SU-DHL-6 (cell line): ENCODE results near the gene MYO1G.

ENCODE experiments used
- H2AFZ ChIP-seq: fragments of 200-600 bp; sonication (generic); 2 replicates; pipeline ENCODE4 v1.6.1; 2014; ENCODE audit warnings: low read depth, mild to moderate bottlenecking, moderate library complexity, mixed read lengths, antibody characterized with exemption, low read length; ENCODE audit not compliant: severe bottlenecking
- H3F3A ChIP-seq: fragments of 200-600 bp; shearing (Covaris generic); 2 replicates; pipeline ENCODE4 v1.6.0; 2016; ENCODE audit warnings: antibody characterized with exemption, mild to moderate bottlenecking; ENCODE audit not compliant: insufficient read depth
- H3K27ac ChIP-seq: fragments of 200-600 bp; sonication (generic); 2 replicates; pipeline ENCODE4 v1.5.1; 2016; ENCODE audit warnings: low read depth, mild to moderate bottlenecking, low read length, moderate library complexity, mixed read lengths
- H3K27me3 ChIP-seq: fragments of 200-600 bp; sonication (generic), shearing (Covaris generic); 2 replicates; pipeline ENCODE4 v1.6.0; 2014; ENCODE audit warnings: mild to moderate bottlenecking, low read length
- H3K36me3 ChIP-seq: fragments of 200-600 bp; sonication (generic); 2 replicates; pipeline ENCODE4 v1.6.1; 2014; ENCODE audit warnings: mild to moderate bottlenecking, low read length, mixed read lengths
- H3K4me2 ChIP-seq: fragments of 300-600, 200-600 bp; shearing (Covaris generic), sonication (generic); 2 replicates; pipeline ENCODE4 v1.6.0; 2014; ENCODE audit warnings: low read length, low read depth, mild to moderate bottlenecking; ENCODE audit not compliant: poor library complexity, severe bottlenecking
- H3K4me3 ChIP-seq: fragments of 200-600 bp; sonication (generic); 2 replicates; pipeline ENCODE4 v1.5.1; 2014; ENCODE audit warnings: antibody characterized with exemption, low read length, mild to moderate bottlenecking, mixed read lengths; ENCODE audit not compliant: insufficient read depth, poor library complexity, severe bottlenecking
- H3K79me2 ChIP-seq: fragments of 200-600 bp; sonication (generic); 2 replicates; pipeline ENCODE4 v1.6.1; 2014; ENCODE audit warnings: mild to moderate bottlenecking, low read length, moderate library complexity; ENCODE audit not compliant: insufficient read depth
- H3K9ac ChIP-seq: fragments of 200-600 bp; sonication (generic); 2 replicates; pipeline ENCODE4 v1.7.0; 2014; ENCODE audit warnings: mild to moderate bottlenecking, low read length
- H3K9me2 ChIP-seq: fragments of 200-600 bp; sonication (generic); replicated peaks from 2 replicates; pipeline ENCODE4 v1.6.1; 2014; ENCODE audit warnings: low read length; ENCODE audit not compliant: insufficient read depth
- H3K9me3 ChIP-seq: fragments of 200-600 bp; sonication (generic); 2 replicates; pipeline ENCODE4 v1.6.1; 2014; ENCODE audit warnings: low read length, mixed read lengths; ENCODE audit not compliant: insufficient read depth
- H4K20me1 ChIP-seq: fragments of 200-600 bp; sonication (generic); 2 replicates; pipeline ENCODE4 v1.6.1; 2014; ENCODE audit warnings: low read depth, mild to moderate bottlenecking, antibody characterized with exemption, low read length, moderate library complexity, mixed read lengths
- CTCF ChIP-seq: fragments of 200-600 bp; sonication (generic); IDR thresholded peaks from one replicate; pipeline ENCODE4 v1.5.1; 2017; ENCODE audit warnings: antibody characterized with exemption, mild to moderate bottlenecking, low read length, moderate library complexity; ENCODE audit not compliant: insufficient read depth, poor library complexity, severe bottlenecking
- EZH2phosphoT487 ChIP-seq: fragments of 200-600 bp; sonication (generic), shearing (Covaris generic); conservative IDR thresholded peaks from 2 replicates; pipeline ENCODE4 v1.6.1; 2018; ENCODE audit warnings: mild to moderate bottlenecking, antibody characterized with exemption, low read length, moderate library complexity, mixed read lengths

Gene MYO1G

GRCh38 chr7:45007106-45007505 is 28.3 kb upstream of the MYO1G start:
- TF ChIP-seq CTCF (no peak), EZH2phosphoT487 (no peak)
- peak overlapping the region; percentile 47 for H3K4me2 ChIP-seq
- peak overlapping the region; percentile 23 for H3K9ac ChIP-seq
- H3K36me3 ChIP-seq: peaks cover 17% of the 10 kb centered on the region
- peak overlapping the region; percentile 80 for H3K27ac ChIP-seq
- no peaks in the 10 kb centered on the region for H3K9me2 ChIP-seq
- no peaks in the 10 kb centered on the region for H3K27me3 ChIP-seq
- no peak overlapping the region for H3K4me3 ChIP-seq
- peaks cover 26% of the 10 kb centered on the region; the same call in 1 of the 2 replicates for H4K20me1 ChIP-seq
- no peaks in the 10 kb centered on the region for H3K9me3 ChIP-seq
- peaks cover 98% of the 10 kb centered on the region for H3K79me2 ChIP-seq
- peaks cover 57% of the 10 kb centered on the region for H3F3A ChIP-seq
- H2AFZ ChIP-seq: no peak overlapping the region

GRCh38 chr7:45003789-45004188 is 25.0 kb upstream of the MYO1G start:
- H3K4me3 ChIP-seq: peak overlapping the region; percentile 14
- H3F3A ChIP-seq: peaks cover 67% of the 10 kb centered on the region
- no peak overlapping the region for H2AFZ ChIP-seq
- H3K27ac ChIP-seq: peak overlapping the region; percentile 96
- H3K9ac ChIP-seq: peak overlapping the region; percentile 26
- H4K20me1 ChIP-seq: peaks cover 18% of the 10 kb centered on the region; the same call in 1 of the 2 replicates
- H3K36me3 ChIP-seq: peaks cover 13% of the 10 kb centered on the region; the same call in 1 of the 2 replicates
- H3K27me3 ChIP-seq: no peaks in the 10 kb centered on the region
- H3K79me2 ChIP-seq: peaks cover 84% of the 10 kb centered on the region
- no peaks in the 10 kb centered on the region for H3K9me2 ChIP-seq
- H3K9me3 ChIP-seq: no peaks in the 10 kb centered on the region
- H3K4me2 ChIP-seq: peak overlapping the region; percentile 93
- TF ChIP-seq CTCF (no peak), EZH2phosphoT487 (no peak)

- H3K4me2 ChIP-seq: peak overlapping the region; percentile 93
- H3F3A ChIP-seq: peaks cover 72% of the 10 kb centered on the region
- peaks cover 8% of the 10 kb centered on the region; the same call in 1 of the 2 replicates for H4K20me1 ChIP-seq
- H3K9me2 ChIP-seq: no peaks in the 10 kb centered on the region
- H3K79me2 ChIP-seq: peaks cover 65% of the 10 kb centered on the region
- peak overlapping the region; percentile 97 for H3K9ac ChIP-seq
- H3K27ac ChIP-seq: peak overlapping the region; percentile 96
- TF ChIP-seq CTCF (no peak), EZH2phosphoT487 (no peak)
- no peaks in the 10 kb centered on the region for H3K27me3 ChIP-seq
- no peak overlapping the region for H2AFZ ChIP-seq
- peaks cover 7% of the 10 kb centered on the region; the same call in 1 of the 2 replicates for H3K36me3 ChIP-seq
- H3K9me3 ChIP-seq: no peaks in the 10 kb centered on the region
- H3K4me3 ChIP-seq: peak overlapping the region; percentile 95
Observed at GRCh38 chr7:45001826-45002225, 23.0 kb upstream of the MYO1G start.
